ENCODE measurements around the gene PDE4D.

Gene PDE4D

GRCh38 chr5:59025734-59026133, 867.8 kb downstream of the PDE4D start:
- TF ChIP-seq CTCF (IDR thresholded peaks at IDR 0.05; ENCODE audit: low read depth, low read length) = no peak
- Histone ChIP-seq H3K4me1 (peaks cover 13% of the 10 kb centered on the region), H3K36me3 (peaks cover 72% of the 10 kb centered on the region), H3K27me3 (no peaks in the 10 kb centered on the region), H3K4me3 (ENCODE audit: low read depth, low read length) (no peak overlapping the region), H3K9me3 (0 out of 2 replicates have a peak, but pooled peaks cover 2% of the 10 kb centered on the region)
- DNase-seq = peak; percentile 66

DNA sequence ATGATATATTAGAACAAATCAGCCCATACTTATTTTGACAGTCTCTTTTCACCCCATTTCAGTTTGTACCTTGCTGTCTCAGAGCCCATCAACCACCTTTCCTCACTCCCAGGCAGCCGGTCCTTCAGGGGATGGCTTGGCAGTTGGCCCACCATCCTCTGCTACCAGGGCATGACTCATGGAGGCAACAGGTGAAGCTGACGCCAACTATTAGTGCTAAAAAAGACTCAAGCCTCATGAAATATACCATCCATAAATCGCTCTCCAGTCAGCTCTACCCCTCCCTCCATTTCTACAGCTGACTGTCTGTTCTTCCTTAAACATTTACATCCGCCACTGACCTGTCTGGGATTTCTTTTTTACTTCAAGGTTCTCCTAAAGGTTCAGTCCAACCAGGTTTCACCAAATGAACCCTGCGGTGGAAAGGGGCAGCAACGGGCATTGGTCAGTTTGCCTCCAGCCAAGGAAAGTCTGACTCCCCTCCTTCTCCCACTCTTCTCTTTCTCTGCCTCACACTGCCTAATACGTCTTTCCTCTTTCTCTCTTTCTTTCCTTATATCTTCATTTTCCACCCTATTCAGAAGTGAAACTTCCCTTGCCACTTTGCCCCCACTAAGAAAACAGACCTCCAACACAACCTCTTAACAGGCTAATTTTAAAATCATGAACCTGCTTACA, 871.5 kb downstream of the PDE4D start:
- Histone ChIP-seq H3K27me3 (no peaks in the 10 kb centered on the region), H3K36me3 (peaks cover 60% of the 10 kb centered on the region), H3K4me1 (peaks cover 16% of the 10 kb centered on the region), H3K9me3 (no peaks in the 10 kb centered on the region), H3K4me3 (ENCODE audit: low read depth, low read length) (no peak overlapping the region)
- peak; percentile 32 for DNase-seq
- no peak for TF ChIP-seq CTCF (IDR thresholded peaks at IDR 0.05; ENCODE audit: low read depth, low read length)

GRCh38 chr5:59021286-59021673, 872.2 kb downstream of the PDE4D start:
- TF ChIP-seq CTCF (IDR thresholded peaks at IDR 0.05; ENCODE audit: low read depth, low read length) = no peak
- Histone ChIP-seq H3K36me3 (peaks cover 60% of the 10 kb centered on the region), H3K4me3 (ENCODE audit: low read depth, low read length) (no peak overlapping the region), H3K9me3 (no peaks in the 10 kb centered on the region), H3K4me1 (peaks cover 16% of the 10 kb centered on the region), H3K27me3 (no peaks in the 10 kb centered on the region)
- DNase-seq = no peak

GRCh38 chr5:59020611-59021285, 872.8 kb downstream of the PDE4D start:
- H3K4me1 ChIP-seq = peaks cover 10% of the 10 kb centered on the region
- no peak for TF ChIP-seq CTCF (IDR thresholded peaks at IDR 0.05; ENCODE audit: low read depth, low read length)
- H3K9me3 ChIP-seq = no peaks in the 10 kb centered on the region
- no peak for DNase-seq
- H3K36me3 ChIP-seq = peaks cover 61% of the 10 kb centered on the region
- no peaks in the 10 kb centered on the region for H3K27me3 ChIP-seq
- no peak overlapping the region for H3K4me3 ChIP-seq (ENCODE audit: low read depth, low read length)

GRCh38 chr5:59019078-59019477, 874.4 kb downstream of the PDE4D start:
- Histone ChIP-seq H3K27me3 (no peaks in the 10 kb centered on the region), H3K4me1 (peaks cover 10% of the 10 kb centered on the region), H3K9me3 (no peaks in the 10 kb centered on the region), H3K4me3 (ENCODE audit: low read depth, low read length) (no peak overlapping the region), H3K36me3 (peaks cover 51% of the 10 kb centered on the region)
- DNase-seq = no peak
- no peak for TF ChIP-seq CTCF (IDR thresholded peaks at IDR 0.05; ENCODE audit: low read depth, low read length)

DNA sequence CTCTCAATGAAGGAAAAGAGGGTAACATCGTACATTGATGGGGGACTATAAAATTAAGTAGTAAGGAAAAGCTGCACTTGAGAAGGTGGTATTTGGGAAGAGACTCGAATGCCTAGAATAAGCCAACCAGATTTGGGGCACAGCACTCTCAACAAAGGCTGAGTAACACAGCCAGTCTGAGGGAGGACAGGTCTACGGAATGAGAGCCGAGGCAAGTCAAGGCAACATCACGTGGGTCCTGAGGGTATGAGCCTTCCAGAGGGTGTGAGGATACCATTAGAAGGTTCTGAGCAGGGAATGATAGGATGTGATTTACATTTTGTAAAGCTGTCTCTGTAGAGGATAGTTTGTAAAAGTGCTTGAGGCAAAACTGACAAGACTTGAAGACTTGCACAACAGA, 876.6 kb downstream of the PDE4D start:
- peaks cover 36% of the 10 kb centered on the region for H3K36me3 ChIP-seq
- no peak overlapping the region for H3K4me3 ChIP-seq (ENCODE audit: low read depth, low read length)
- no peaks in the 10 kb centered on the region for H3K27me3 ChIP-seq
- peaks cover 5% of the 10 kb centered on the region; the same call in 1 of the 2 replicates for H3K4me1 ChIP-seq
- DNase-seq = no peak
- H3K9me3 ChIP-seq = no peaks in the 10 kb centered on the region
- TF ChIP-seq CTCF (IDR thresholded peaks at IDR 0.05; ENCODE audit: low read depth, low read length) = no peak

All from BE2C (cell line).